ENCODE results near the gene DDX27. TPM values are rescaled to one million over a fixed set of nuclear protein-coding genes. Genes with fewer than 3 reads are reported as not detected.

The DDX27 gene
- total RNA-seq, 2 experiments from 2014 or later, result 116 to 126 TPM

GRCh38 chr20:49285233-49285668 lies 66.0 kb downstream of the DDX27 start:
- intact Hi-C loops (cut with DNase I, micrococcal nuclease), result no loop called here
- no peak overlapping the region for H3K4me3 ChIP-seq (ENCODE audit: low read length)
- Mint-ChIP-seq H3K9me3 (peaks cover 34% of the 10 kb centered on the region), H3K36me3 (ENCODE audit: low read depth) (peaks cover 100% of the 10 kb centered on the region), H3K27me3 (no peaks in the 10 kb centered on the region), H3K4me3 (peak overlapping the region; percentile 11), H3K27ac (no peak overlapping the region), H3K4me1 (ENCODE audit: low read depth) (peaks cover 46% of the 10 kb centered on the region)
- H3K36me3 ChIP-seq (ENCODE audit: insufficient read depth, low read length), result peaks cover 99% of the 10 kb centered on the region
- ATAC-seq (ENCODE audit: poor library complexity) (no peak), DNase-seq (no peak)
- H3K4me1 ChIP-seq (ENCODE audit: insufficient read depth, low read length), result peaks cover 31% of the 10 kb centered on the region
- peaks cover 35 to 85% of the 10 kb centered on the region in 2 experiments for H3K9me3 ChIP-seq (ENCODE audit: control insufficient read depth in 1 of 2, insufficient read depth in 1 of 2, low read length in 2 of 2)
- no peak for TF ChIP-seq CTCF (IDR thresholded peaks at IDR 0.05)
- H3K27me3 ChIP-seq (ENCODE audit: control insufficient read depth in 1 of 2, insufficient read depth in 2 of 2, low read length in 2 of 2), result no peaks in the 10 kb centered on the region
- CTCF ChIA-PET, result no interaction called here
- POLR2A ChIA-PET, result no interaction called here
- H3K27ac ChIP-seq (ENCODE audit: low read depth in 1 of 2, low read length in 2 of 2), result no peak overlapping the region

GRCh38 chr20:49285813-49286494 lies 66.7 kb downstream of the DDX27 start:
- H3K36me3 ChIP-seq (ENCODE audit: insufficient read depth, low read length), result peaks cover 99% of the 10 kb centered on the region
- peaks cover 39% of the 10 kb centered on the region for H3K4me1 Mint-ChIP-seq (ENCODE audit: low read depth)
- intact Hi-C loops (cut with DNase I, micrococcal nuclease), result no loop called here
- H3K36me3 Mint-ChIP-seq (ENCODE audit: low read depth), result peaks cover 100% of the 10 kb centered on the region
- CTCF ChIA-PET, result no interaction called here
- TF ChIP-seq CTCF (IDR thresholded peaks at IDR 0.05), result no peak
- H3K27ac ChIP-seq (ENCODE audit: low read depth in 1 of 2, low read length in 2 of 2), result no peak overlapping the region
- DNase-seq (no peak), ATAC-seq (ENCODE audit: poor library complexity) (no peak)
- H3K4me1 ChIP-seq (ENCODE audit: insufficient read depth, low read length), result peaks cover 24% of the 10 kb centered on the region
- peaks cover 36 to 78% of the 10 kb centered on the region in 2 experiments for H3K9me3 ChIP-seq (ENCODE audit: control insufficient read depth in 1 of 2, insufficient read depth in 1 of 2, low read length in 2 of 2)
- POLR2A ChIA-PET, result no interaction called here
- no peaks in the 10 kb centered on the region for H3K27me3 Mint-ChIP-seq
- H3K4me3 ChIP-seq (ENCODE audit: low read length), result no peak overlapping the region
- no peak overlapping the region for H3K27ac Mint-ChIP-seq
- peaks cover 36% of the 10 kb centered on the region for H3K9me3 Mint-ChIP-seq
- H3K27me3 ChIP-seq (ENCODE audit: control insufficient read depth in 1 of 2, insufficient read depth in 2 of 2, low read length in 2 of 2), result no peaks in the 10 kb centered on the region
- H3K4me3 Mint-ChIP-seq, result no peak overlapping the region

- Mint-ChIP-seq H3K9me3 (peaks cover 31% of the 10 kb centered on the region), H3K27ac (peak overlapping the region; percentile 17), H3K4me1 (ENCODE audit: low read depth) (peaks cover 29% of the 10 kb centered on the region), H3K27me3 (no peaks in the 10 kb centered on the region), H3K36me3 (ENCODE audit: low read depth) (peaks cover 100% of the 10 kb centered on the region), H3K4me3 (no peak overlapping the region)
- no peak for ATAC-seq (ENCODE audit: poor library complexity)
- POLR2A ChIA-PET, result interaction anchor here (0.7 to 2.8 kb wide), 3 partner anchors 8 to 1875 kb away, joined by 3 to 15 read pairs (median 4); partner anchors contain the start of gene ZNFX1
- intact Hi-C loops (cut with DNase I, micrococcal nuclease), result no loop called here
- CTCF ChIA-PET, result no interaction called here
- Histone ChIP-seq H3K27me3 (ENCODE audit: control insufficient read depth in 1 of 2, insufficient read depth in 2 of 2, low read length in 2 of 2) (no peaks in the 10 kb centered on the region), H3K4me1 (ENCODE audit: insufficient read depth, low read length) (peaks cover 19% of the 10 kb centered on the region), H3K9me3 (ENCODE audit: control insufficient read depth in 1 of 2, insufficient read depth in 1 of 2, low read length in 2 of 2) (peaks cover 38 to 68% of the 10 kb centered on the region in 2 experiments), H3K4me3 (ENCODE audit: low read length) (no peak overlapping the region), H3K36me3 (ENCODE audit: insufficient read depth, low read length) (peaks cover 95% of the 10 kb centered on the region), H3K27ac (ENCODE audit: low read depth in 1 of 2, low read length in 2 of 2) (no peak overlapping the region)
- DNase-seq, result no peak
- TF ChIP-seq CTCF (IDR thresholded peaks at IDR 0.05), result no peak
Observed at GRCh38 chr20:49286689-49287551, 67.7 kb downstream of the DDX27 start.
